GM19351 (cell line): Measurements from ENCODE around the gene BRSK2.

Experiments used
- ATAC-seq: cut with Tn5 transposase; IDR thresholded peaks from one replicate; pipeline ENCODE4 v1.9.1; 2021; ENCODE audit warnings: mild to moderate bottlenecking, moderate library complexity; ENCODE audit not compliant: unreplicated experiment

The BRSK2 gene

GRCh38 chr11:1394936-1395772 lies 5.4 kb downstream of the BRSK2 start:
- no peak for ATAC-seq

- no peak for ATAC-seq
These were observed 6.1 kb downstream of the BRSK2 start for GRCh38 chr11:1395773-1396374.

GRCh38 chr11:1396375-1396841 lies 6.7 kb downstream of the BRSK2 start:
- ATAC-seq, result no peak

GRCh38 chr11:1397146-1397861 lies 7.6 kb downstream of the BRSK2 start:
- no peak for ATAC-seq

GRCh38 chr11:1397862-1398527 lies 8.3 kb downstream of the BRSK2 start:
- ATAC-seq, result no peak

GRCh38 chr11:1398528-1399235 lies 8.9 kb downstream of the BRSK2 start:
- ATAC-seq, result no peak

GRCh38 chr11:1399386-1400316 lies 9.9 kb downstream of the BRSK2 start:
- ATAC-seq, result no peak

GRCh38 chr11:1400317-1401170 lies 10.8 kb downstream of the BRSK2 start:
- no peak for ATAC-seq

GRCh38 chr11:1401171-1401445 lies 11.4 kb downstream of the BRSK2 start:
- no peak for ATAC-seq

GRCh38 chr11:1401656-1402221 lies 12.0 kb downstream of the BRSK2 start:
- ATAC-seq, result no peak

GRCh38 chr11:1402355-1403077 lies 12.8 kb downstream of the BRSK2 start:
- ATAC-seq, result no peak

- no peak for ATAC-seq
These were observed 13.4 kb downstream of the BRSK2 start for GRCh38 chr11:1403078-1403620.

GRCh38 chr11:1403721-1404460 lies 14.2 kb downstream of the BRSK2 start:
- ATAC-seq, result no peak

- no peak for ATAC-seq
These were observed 14.9 kb downstream of the BRSK2 start for GRCh38 chr11:1404461-1405185.

GRCh38 chr11:1405186-1406020 lies 15.7 kb downstream of the BRSK2 start:
- no peak for ATAC-seq
